Hematopoietic multipotent progenitor cell treated with erythropoietin and hydrocortisone succinate and interleukin-3 and kit ligand, for 6 days (in vitro differentiated cells): ENCODE results near the gene TBCC.
"Not testable (repeated sequence)": the region's sequence is repeated elsewhere in the genome, so short reads cannot be mapped to it uniquely, and the experiment has no call there.

Source experiments
- DNase-seq: peaks from one replicate; pipeline ENCODE4 v3.0.0-alpha.2; 2015

Gene TBCC

GRCh38 chr6:42727627-42728026, 18.3 kb downstream of the TBCC start:
- DNase-seq, result no peak

- peak; percentile 12 for DNase-seq
Observed at GRCh38 chr6:42727087-42727611, 18.8 kb downstream of the TBCC start.

- DNase-seq, result peak; percentile 93
Observed at GRCh38 chr6:42726485-42727086, 19.3 kb downstream of the TBCC start.

GRCh38 chr6:42726026-42726425, 19.9 kb downstream of the TBCC start:
- DNase-seq, result no peak

GRCh38 chr6:42724825-42725224, 21.1 kb downstream of the TBCC start:
- DNase-seq, result no peak

GRCh38 chr6:42722497-42722896, 23.4 kb downstream of the TBCC start, which contains the start of gene PRPH2:
PRPH2 (minus strand) TSS chr6:42722597; CDS start chr6:42722334, 263 bp downstream.
- no peak for DNase-seq

- no peak for DNase-seq
Observed at GRCh38 chr6:42720739-42721138, 25.2 kb downstream of the TBCC start.

- no peak for DNase-seq
Observed at GRCh38 chr6:42715871-42716270, 30.0 kb downstream of the TBCC start.

- no peak for DNase-seq
Observed at GRCh38 chr6:42714098-42714761, 31.7 kb downstream of the TBCC start.

GRCh38 chr6:42711930-42712329, 34.0 kb downstream of the TBCC start:
- DNase-seq, result no peak

- no peak for DNase-seq
Observed at GRCh38 chr6:42710316-42710715, 35.6 kb downstream of the TBCC start.

GRCh38 chr6:42709871-42710270, 36.0 kb downstream of the TBCC start:
- DNase-seq, result no peak

GRCh38 chr6:42708096-42708495, 37.8 kb downstream of the TBCC start:
- no peak for DNase-seq

GRCh38 chr6:42707595-42707994, 38.3 kb downstream of the TBCC start:
- no peak for DNase-seq

GRCh38 chr6:42704937-42705374, 40.9 kb downstream of the TBCC start:
- no peak for DNase-seq

- no peak for DNase-seq
Observed at GRCh38 chr6:42704251-42704936, 41.5 kb downstream of the TBCC start.

GRCh38 chr6:42702786-42703185, 43.1 kb downstream of the TBCC start:
- not testable (repeated sequence) for DNase-seq

GRCh38 chr6:42702200-42702599, 43.7 kb downstream of the TBCC start:
- no peak for DNase-seq

GRCh38 chr6:42698217-42698616, 47.7 kb downstream of the TBCC start:
- DNase-seq, result no peak

- DNase-seq, result no peak
Observed at GRCh38 chr6:42697268-42697655, 48.6 kb downstream of the TBCC start.

GRCh38 chr6:42696526-42697267, 49.2 kb downstream of the TBCC start:
- DNase-seq, result peak; percentile 28

GRCh38 chr6:42694586-42694985, 51.3 kb downstream of the TBCC start:
- DNase-seq, result no peak
